CD4-positive, CD25-positive, alpha-beta regulatory T cell (primary cell): ENCODE measurements around the gene ZSWIM7. TPM values are rescaled to one million over a fixed set of nuclear protein-coding genes. Genes with fewer than 3 reads are reported as not detected.

Experiments used
- ATAC-seq, 2 donors: fragments of 150-1000 bp; cut with Tn5 transposase; one replicate each; pipeline ENCODE4 v1.10.0; 2021; ENCODE audit warnings: low read depth in 2 of 2, moderate number of reproducible peaks in 2 of 2, moderate library complexity in 1 of 2
- DNase-seq, 3 donors: peaks; one replicate each; pipeline versions ENCODE4 v3.0.0 to v3.0.0-alpha.2; 2012 to 2022; ENCODE audit warnings: mixed read lengths in 1 of 3
- H3K27ac ChIP-seq: one replicate; pipeline ENCODE4 v1.7.0; 2013; ENCODE audit warnings: mild to moderate bottlenecking, low read length; ENCODE audit not compliant: insufficient read depth, poor library complexity, severe bottlenecking
- H3K27me3 ChIP-seq: one replicate; pipeline ENCODE4 v1.7.0; 2013; ENCODE audit warnings: low read length; ENCODE audit not compliant: control insufficient read depth, insufficient read depth
- H3K36me3 ChIP-seq: one replicate; pipeline ENCODE4 v1.7.0; 2013; ENCODE audit warnings: mild to moderate bottlenecking, low read length, moderate library complexity; ENCODE audit not compliant: control insufficient read depth, insufficient read depth
- H3K4me1 ChIP-seq: 2 replicates; pipeline ENCODE4 v1.7.0; 2013; ENCODE audit warnings: mild to moderate bottlenecking, low read length; ENCODE audit not compliant: insufficient read depth, control insufficient read depth, poor library complexity, severe bottlenecking
- H3K4me3 ChIP-seq: one replicate; pipeline ENCODE4 v1.7.0; 2013; ENCODE audit warnings: low read depth, mild to moderate bottlenecking, low read length, moderate library complexity
- H3K9me3 ChIP-seq, 2 experiments: 1 replicate in 1 of 2; 2 replicates in 1 of 2; pipeline ENCODE4 v1.7.0; 2013; ENCODE audit warnings: low read length in 2 of 2, mild to moderate bottlenecking in 1 of 2, moderate library complexity in 1 of 2; ENCODE audit not compliant: control insufficient read depth in 2 of 2
- H3K27ac Mint-ChIP-seq, 3 donors: one replicate each; pipeline ENCODE4 v1.8.0; 2020 to 2022; ENCODE audit warnings: mild to moderate bottlenecking in 3 of 3, mixed read lengths in 3 of 3, moderate library complexity in 2 of 3
- H3K27me3 Mint-ChIP-seq: one replicate; pipeline ENCODE4 v1.8.0; 2022; ENCODE audit warnings: mild to moderate bottlenecking, mixed read lengths
- H3K36me3 Mint-ChIP-seq: one replicate; pipeline ENCODE4 v1.8.0; 2020; ENCODE audit warnings: mixed read lengths
- H3K4me1 Mint-ChIP-seq, 4 donors: one replicate each; pipeline ENCODE4 v1.8.0; 2020 to 2022; ENCODE audit warnings: mixed read lengths in 4 of 4, mild to moderate bottlenecking in 1 of 4
- H3K4me3 Mint-ChIP-seq, 4 donors: one replicate each; pipeline ENCODE4 v1.8.0; 2020 to 2022; ENCODE audit warnings: mild to moderate bottlenecking in 4 of 4, mixed read lengths in 4 of 4, moderate library complexity in 3 of 4
- H3K9me3 Mint-ChIP-seq, 7 donors: one replicate each; pipeline ENCODE4 v1.8.0; 2020 to 2022; ENCODE audit warnings: mixed read lengths in 7 of 7, mild to moderate bottlenecking in 3 of 7, moderate library complexity in 2 of 7
- polyA plus RNA-seq, 4 donors: library from polyadenylated mRNA; unstranded; fragments of 300-500 nt; fragmentation: Illumina TruSeq; gene quantifications; one replicate each; pipeline ENCODE4 v1.2.3, GENCODE V29; 2021
- total RNA-seq: library from RNA; stranded (reverse); gene quantifications from one replicate; pipeline ENCODE4 v1.2.3, GENCODE V29; 2022

ZSWIM7 gene
- total and polyA plus RNA-seq, 5 donors from 2014 or later: 11.6 to 55.2 (median 48.6) TPM

GRCh38 chr17:15973016-15973415, 26.5 kb downstream of the ZSWIM7 start:
- no peaks in the 10 kb centered on the region for H3K4me1 Mint-ChIP-seq
- Histone ChIP-seq H3K4me3 (no peak overlapping the region), H3K27ac (no peak overlapping the region), H3K36me3 (peaks cover 11% of the 10 kb centered on the region), H3K9me3 (no peaks in the 10 kb centered on the region), H3K27me3 (peaks cover 5% of the 10 kb centered on the region), H3K4me1 (no peaks in the 10 kb centered on the region)
- DNase-seq (no peak), ATAC-seq (no peak)
- peaks cover 15% of the 10 kb centered on the region for H3K36me3 Mint-ChIP-seq
- no peak overlapping the region for H3K27ac Mint-ChIP-seq
- H3K27me3 Mint-ChIP-seq: peaks cover 9% of the 10 kb centered on the region
- peaks cover 0 to 2% (median 0%) of the 10 kb centered on the region in 7 donors for H3K9me3 Mint-ChIP-seq
- H3K4me3 Mint-ChIP-seq: no peak overlapping the region

- ATAC-seq: no peak
- Mint-ChIP-seq H3K27me3 (peaks cover 14% of the 10 kb centered on the region), H3K4me1 (peaks cover 0 to 3% (median under 1%) of the 10 kb centered on the region in 4 donors), H3K4me3 (no peak overlapping the region), H3K36me3 (peaks cover 12% of the 10 kb centered on the region), H3K9me3 (peaks cover 0 to 2% (median 0%) of the 10 kb centered on the region in 7 donors), H3K27ac (no peak overlapping the region)
- H3K4me3 ChIP-seq: no peak overlapping the region
- H3K36me3 ChIP-seq: peaks cover 7% of the 10 kb centered on the region
- H3K27ac ChIP-seq: no peak overlapping the region
- DNase-seq: no peak
- H3K27me3 ChIP-seq: peaks cover 6% of the 10 kb centered on the region
- no peaks in the 10 kb centered on the region for H3K9me3 ChIP-seq
- H3K4me1 ChIP-seq: no peaks in the 10 kb centered on the region
These were observed 27.0 kb downstream of the ZSWIM7 start for GRCh38 chr17:15972497-15972951.

GRCh38 chr17:15971882-15972281, 27.6 kb downstream of the ZSWIM7 start:
- H3K27ac ChIP-seq: no peak overlapping the region
- Mint-ChIP-seq H3K27me3 (peaks cover 14% of the 10 kb centered on the region), H3K9me3 (peaks cover 0 to 2% (median 0%) of the 10 kb centered on the region in 7 donors), H3K4me3 (no peak overlapping the region), H3K36me3 (peaks cover 7% of the 10 kb centered on the region), H3K4me1 (peaks cover 0 to 3% (median under 1%) of the 10 kb centered on the region in 4 donors), H3K27ac (no peak overlapping the region)
- H3K4me1 ChIP-seq: no peaks in the 10 kb centered on the region
- ATAC-seq (no peak), DNase-seq (no peak)
- no peaks in the 10 kb centered on the region for H3K9me3 ChIP-seq
- peaks cover 6% of the 10 kb centered on the region for H3K27me3 ChIP-seq
- H3K4me3 ChIP-seq: no peak overlapping the region
- H3K36me3 ChIP-seq: peaks cover 3% of the 10 kb centered on the region

GRCh38 chr17:15971098-15971678, 28.3 kb downstream of the ZSWIM7 start:
- Mint-ChIP-seq H3K4me3 (no peak overlapping the region), H3K36me3 (peaks cover 4% of the 10 kb centered on the region), H3K27me3 (peaks cover 21% of the 10 kb centered on the region), H3K27ac (no peak overlapping the region), H3K4me1 (peaks cover 0 to 6% (median under 1%) of the 10 kb centered on the region in 4 donors), H3K9me3 (peaks cover 0 to 2% (median 0%) of the 10 kb centered on the region in 7 donors)
- Histone ChIP-seq H3K36me3 (no peaks in the 10 kb centered on the region), H3K27ac (no peak overlapping the region), H3K9me3 (no peaks in the 10 kb centered on the region), H3K4me3 (no peak overlapping the region), H3K4me1 (no peaks in the 10 kb centered on the region), H3K27me3 (peaks cover 8% of the 10 kb centered on the region)
- DNase-seq (no peak), ATAC-seq (no peak)

GRCh38 chr17:15970500-15970899, 29.0 kb downstream of the ZSWIM7 start:
- Mint-ChIP-seq H3K27me3 (peaks cover 27% of the 10 kb centered on the region), H3K4me3 (no peak overlapping the region), H3K36me3 (peaks cover 4% of the 10 kb centered on the region), H3K27ac (no peak overlapping the region), H3K4me1 (peaks cover 0 to 10% (median 2%) of the 10 kb centered on the region in 4 donors), H3K9me3 (peaks cover 0 to 2% (median 0%) of the 10 kb centered on the region in 7 donors)
- H3K27me3 ChIP-seq: peaks cover 10% of the 10 kb centered on the region
- no peaks in the 10 kb centered on the region for H3K36me3 ChIP-seq
- ATAC-seq (no peak), DNase-seq (no peak)
- H3K4me1 ChIP-seq: no peaks in the 10 kb centered on the region
- H3K9me3 ChIP-seq: no peaks in the 10 kb centered on the region
- no peak overlapping the region for H3K27ac ChIP-seq
- no peak overlapping the region for H3K4me3 ChIP-seq

GRCh38 chr17:15969463-15969862, 30.0 kb downstream of the ZSWIM7 start:
- peaks cover 0 to 2% (median 0%) of the 10 kb centered on the region in 7 donors for H3K9me3 Mint-ChIP-seq
- H3K36me3 Mint-ChIP-seq: peaks cover 3% of the 10 kb centered on the region
- peak overlapping the region in 1 of 3 donors; percentile 61 for H3K27ac Mint-ChIP-seq
- peaks cover 12% of the 10 kb centered on the region for H3K27me3 ChIP-seq
- peaks cover 0 to 10% (median 2%) of the 10 kb centered on the region in 4 donors for H3K4me1 Mint-ChIP-seq
- DNase-seq: no peak
- H3K27me3 Mint-ChIP-seq: peaks cover 30% of the 10 kb centered on the region
- no peaks in the 10 kb centered on the region for H3K9me3 ChIP-seq
- H3K36me3 ChIP-seq: no peaks in the 10 kb centered on the region
- H3K27ac ChIP-seq: no peak overlapping the region
- no peaks in the 10 kb centered on the region for H3K4me1 ChIP-seq
- ATAC-seq: no peak
- H3K4me3 Mint-ChIP-seq: no peak overlapping the region
- no peak overlapping the region for H3K4me3 ChIP-seq

- H3K36me3 Mint-ChIP-seq: no peaks in the 10 kb centered on the region
- peak overlapping the region in 1 of 4 donors; percentile 5 for H3K4me3 Mint-ChIP-seq
- Histone ChIP-seq H3K9me3 (no peaks in the 10 kb centered on the region), H3K27me3 (peaks cover 12% of the 10 kb centered on the region), H3K4me3 (no peak overlapping the region), H3K27ac (no peak overlapping the region), H3K36me3 (no peaks in the 10 kb centered on the region), H3K4me1 (no peaks in the 10 kb centered on the region)
- DNase-seq (no peak), ATAC-seq (no peak)
- peaks cover 0 to 2% (median 0%) of the 10 kb centered on the region in 7 donors for H3K9me3 Mint-ChIP-seq
- peaks cover 40% of the 10 kb centered on the region for H3K27me3 Mint-ChIP-seq
- H3K4me1 Mint-ChIP-seq: peaks cover 0 to 10% (median 2%) of the 10 kb centered on the region in 4 donors
- H3K27ac Mint-ChIP-seq: no peak overlapping the region
These were observed 31.7 kb downstream of the ZSWIM7 start for GRCh38 chr17:15967706-15968399.
